ENCODE measurements around the gene ACBD6. TPM values are rescaled to one million over a fixed set of nuclear protein-coding genes. Genes with fewer than 3 reads are reported as not detected.

ACBD6 gene
- total RNA-seq, 4 donors from 2014 or later, result 31.3 to 43.1 (median 36.9) TPM

- WGBS, 2 donors, result 93 to 94% methylated on average over 4 of the region's 4 CpGs
- no peak overlapping the region for H3K4me3 ChIP-seq (ENCODE audit: low read depth, poor library complexity, severe bottlenecking)
- no peak for DNase-seq (ENCODE audit: low spot score in 2 of 2)
- intact Hi-C loops (cut with DNase I; ENCODE audit: low total_unique reads), result no loop called here
- no peak for TF ChIP-seq CTCF (IDR thresholded peaks at IDR 0.05)
- no peak for TF ChIP-seq POLR2A (IDR thresholded peaks at IDR 0.05)
Measured at GRCh38 chr1:180386745-180387367, 115.5 kb downstream of the ACBD6 start.

DNA sequence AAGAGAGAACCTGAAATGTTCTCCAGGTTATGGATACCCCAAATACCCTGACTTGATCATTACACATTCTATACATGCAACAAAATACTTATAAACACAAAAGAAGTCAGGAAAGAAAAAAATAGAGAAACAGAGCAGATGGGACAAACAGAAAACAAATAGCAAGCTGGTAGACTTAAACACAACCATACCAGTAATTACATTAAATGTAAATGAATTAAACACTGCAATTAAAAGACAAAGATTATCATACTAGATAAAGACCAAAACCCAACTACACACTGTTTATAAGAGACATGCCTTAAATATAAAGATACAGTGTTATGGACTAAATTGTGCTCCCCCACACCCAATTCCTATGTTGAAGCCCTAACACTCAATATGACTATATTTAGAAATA, 117.2 kb downstream of the ACBD6 start:
- no peak for DNase-seq (ENCODE audit: low spot score in 2 of 2)
- H3K4me3 ChIP-seq (ENCODE audit: low read depth, poor library complexity, severe bottlenecking), result no peak overlapping the region
- TF ChIP-seq CTCF (IDR thresholded peaks at IDR 0.05) (no peak), POLR2A (IDR thresholded peaks at IDR 0.05) (no peak)
- intact Hi-C loops (cut with DNase I; ENCODE audit: low total_unique reads), result no loop called here

DNA sequence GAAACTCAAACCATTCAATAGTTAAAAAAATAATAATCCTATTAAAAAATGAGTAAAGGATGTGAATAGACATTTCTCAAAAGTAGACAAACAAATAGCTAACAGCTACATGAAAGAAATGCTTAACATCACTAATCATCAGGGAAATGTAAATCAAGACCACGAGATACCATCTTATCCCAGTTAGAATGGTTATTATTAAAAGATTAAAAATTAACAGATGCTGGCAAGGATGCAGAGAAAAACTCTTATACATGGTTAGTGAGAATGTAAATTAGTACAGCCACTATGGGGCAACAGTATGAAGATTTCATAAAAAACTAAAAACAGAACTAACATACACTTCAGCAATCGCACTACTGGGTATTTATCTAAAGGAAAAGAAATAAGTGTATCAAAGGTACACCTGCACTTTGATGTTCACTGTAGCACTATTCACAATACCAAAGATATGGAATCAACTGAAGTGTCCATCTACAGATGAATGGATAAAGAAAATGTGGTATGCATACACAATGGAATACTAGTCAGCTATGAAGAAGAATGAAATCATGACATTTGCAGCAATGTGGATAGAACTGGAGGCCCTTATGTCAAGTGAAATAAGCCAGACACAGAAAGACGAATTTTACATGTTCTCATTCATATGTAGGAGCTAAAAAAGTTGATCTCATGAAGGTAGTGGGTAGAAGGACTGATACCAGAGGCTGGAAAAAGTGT, 117.9 kb downstream of the ACBD6 start:
- intact Hi-C loops (cut with DNase I; ENCODE audit: low total_unique reads), result no loop called here
- no peak overlapping the region for H3K4me3 ChIP-seq (ENCODE audit: low read depth, poor library complexity, severe bottlenecking)
- WGBS, 2 donors, result 83 to 99% methylated on average over 3 of the region's 3 CpGs
- no peak for TF ChIP-seq POLR2A (IDR thresholded peaks at IDR 0.05)
- no peak for TF ChIP-seq CTCF (IDR thresholded peaks at IDR 0.05)
- DNase-seq (ENCODE audit: low spot score in 2 of 2), result no peak

GRCh38 chr1:180382326-180383115, 119.9 kb downstream of the ACBD6 start:
- 89 to 95% methylated on average over 5 of the region's 5 CpGs for WGBS, 2 donors
- intact Hi-C loops (cut with DNase I; ENCODE audit: low total_unique reads), result no loop called here
- no peak overlapping the region for H3K4me3 ChIP-seq (ENCODE audit: low read depth, poor library complexity, severe bottlenecking)
- DNase-seq (ENCODE audit: low spot score in 2 of 2), result no peak
- TF ChIP-seq POLR2A (IDR thresholded peaks at IDR 0.05), result no peak
- no peak for TF ChIP-seq CTCF (IDR thresholded peaks at IDR 0.05)

GRCh38 chr1:180381184-180381580, 121.2 kb downstream of the ACBD6 start:
- TF ChIP-seq CTCF (IDR thresholded peaks at IDR 0.05) (no peak), POLR2A (IDR thresholded peaks at IDR 0.05) (no peak)
- no peak for DNase-seq (ENCODE audit: low spot score in 2 of 2)
- WGBS, 2 donors, result 91 to 92% methylated on average over 4 of the region's 4 CpGs
- intact Hi-C loops (cut with DNase I; ENCODE audit: low total_unique reads), result no loop called here
- H3K4me3 ChIP-seq (ENCODE audit: low read depth, poor library complexity, severe bottlenecking), result no peak overlapping the region

Data from lower leg skin (tissue), 4 donors.